Nephron progenitor cell (in vitro differentiated cells): ENCODE measurements around the gene PALLD.

ENCODE experiments used
- DNase-seq: peaks from one replicate; pipeline ENCODE4 v3.0.0; 2021
- H3K27ac Mint-ChIP-seq: 2 replicates; pipeline ENCODE4 v1.8.0; 2021; ENCODE audit warnings: mild to moderate bottlenecking, moderate library complexity, mixed read lengths
- H3K27me3 Mint-ChIP-seq: 2 replicates; pipeline ENCODE4 v1.8.0; 2021; ENCODE audit warnings: mild to moderate bottlenecking, low read depth, mixed read lengths; ENCODE audit not compliant: poor library complexity
- H3K36me3 Mint-ChIP-seq: 2 replicates; pipeline ENCODE4 v1.8.0; 2021; ENCODE audit warnings: low read depth, mixed read lengths
- H3K4me1 Mint-ChIP-seq: 2 replicates; pipeline ENCODE4 v1.8.0; 2021; ENCODE audit warnings: mixed read lengths
- H3K4me3 Mint-ChIP-seq: 2 replicates; pipeline ENCODE4 v1.8.0; 2021; ENCODE audit warnings: mild to moderate bottlenecking, moderate library complexity, mixed read lengths
- H3K9me3 Mint-ChIP-seq: 2 replicates; pipeline ENCODE4 v1.8.0; 2021; ENCODE audit warnings: mild to moderate bottlenecking, moderate library complexity, mixed read lengths
- CTCF ChIP-seq: fragments of 200-600 bp; sonication (generic); IDR thresholded peaks from 2 replicates; pipeline ENCODE4 v1.5.0; 2021; ENCODE audit warnings: antibody characterized with exemption

Gene PALLD

GRCh38 chr4:168461821-168462220 lies 35.0 kb upstream of the PALLD start:
- Mint-ChIP-seq H3K36me3 (no peaks in the 10 kb centered on the region), H3K27ac (no peak overlapping the region), H3K9me3 (peaks cover 4% of the 10 kb centered on the region), H3K27me3 (peaks cover 3% of the 10 kb centered on the region), H3K4me3 (no peak overlapping the region), H3K4me1 (no peaks in the 10 kb centered on the region)
- no peak for TF ChIP-seq CTCF
- no peak for DNase-seq

DNA sequence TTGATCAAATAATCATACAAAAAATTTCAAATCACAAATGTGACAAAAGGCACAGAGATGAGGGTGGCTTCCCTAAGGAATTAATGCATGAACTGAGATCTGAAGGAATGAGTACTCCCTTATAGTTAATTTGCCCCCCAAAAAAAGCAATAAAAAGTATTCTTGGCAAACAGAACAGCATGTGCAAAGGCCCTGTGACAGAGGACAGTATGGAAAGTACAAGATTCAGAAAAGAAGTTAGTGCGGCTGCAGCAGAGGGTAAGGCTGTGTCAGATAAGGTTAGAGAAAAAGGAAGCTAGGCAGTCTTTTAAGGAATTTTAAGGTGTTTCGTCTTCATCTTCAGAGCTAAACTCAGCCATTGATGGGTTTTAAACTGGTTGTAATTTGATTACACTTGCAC lies 23.9 kb upstream of the PALLD start:
- DNase-seq: no peak
- peaks cover 8% of the 10 kb centered on the region for H3K4me1 Mint-ChIP-seq
- H3K36me3 Mint-ChIP-seq: no peaks in the 10 kb centered on the region
- no peak overlapping the region for H3K4me3 Mint-ChIP-seq
- no peak for TF ChIP-seq CTCF
- H3K27ac Mint-ChIP-seq: no peak overlapping the region
- peaks cover 6% of the 10 kb centered on the region for H3K9me3 Mint-ChIP-seq
- H3K27me3 Mint-ChIP-seq: no peaks in the 10 kb centered on the region

GRCh38 chr4:168474660-168475320 lies 22.1 kb upstream of the PALLD start:
- Mint-ChIP-seq H3K4me3 (no peak overlapping the region), H3K27me3 (peaks cover 4% of the 10 kb centered on the region), H3K27ac (peak overlapping the region; percentile 34)

DNA sequence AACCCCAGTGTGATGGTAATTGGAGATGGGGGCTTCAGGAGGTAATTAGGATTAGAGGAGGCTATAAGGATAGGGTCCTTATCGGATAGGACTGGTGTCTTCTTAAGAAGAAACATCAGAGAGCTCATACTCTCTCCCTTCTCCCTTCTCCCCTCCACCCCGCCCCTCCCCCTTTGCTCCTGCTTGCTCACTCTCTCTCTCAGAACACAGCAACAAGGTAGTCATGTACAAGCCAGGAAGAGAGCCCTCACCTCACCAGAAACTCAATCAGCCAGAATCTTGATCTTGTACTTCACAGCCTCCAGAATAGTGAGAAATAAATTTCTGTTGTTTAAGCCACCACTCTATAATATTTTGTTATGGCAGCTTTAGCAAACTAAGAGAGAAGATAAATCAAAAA lies 21.1 kb upstream of the PALLD start:
- Mint-ChIP-seq H3K4me3 (no peak overlapping the region), H3K27me3 (peaks cover 12% of the 10 kb centered on the region), H3K36me3 (no peaks in the 10 kb centered on the region), H3K27ac (no peak overlapping the region), H3K9me3 (no peaks in the 10 kb centered on the region), H3K4me1 (peaks cover 15% of the 10 kb centered on the region)
- no peak for TF ChIP-seq CTCF
- DNase-seq: peak; percentile 26

More at GRCh38 chr4:168474660-168475320, 22.1 kb upstream of the PALLD start:
- no peak for DNase-seq
- H3K9me3 Mint-ChIP-seq: no peaks in the 10 kb centered on the region
- no peak for TF ChIP-seq CTCF
- no peaks in the 10 kb centered on the region for H3K36me3 Mint-ChIP-seq
- peaks cover 8% of the 10 kb centered on the region for H3K4me1 Mint-ChIP-seq

- no peak for DNase-seq
- Mint-ChIP-seq H3K9me3 (no peaks in the 10 kb centered on the region), H3K36me3 (no peaks in the 10 kb centered on the region), H3K27me3 (peaks cover 12% of the 10 kb centered on the region), H3K4me1 (peaks cover 19% of the 10 kb centered on the region), H3K27ac (no peak overlapping the region), H3K4me3 (peak overlapping the region; percentile 12)
- TF ChIP-seq CTCF: no peak
Measured at GRCh38 chr4:168478868-168479267, 18.0 kb upstream of the PALLD start.

DNA sequence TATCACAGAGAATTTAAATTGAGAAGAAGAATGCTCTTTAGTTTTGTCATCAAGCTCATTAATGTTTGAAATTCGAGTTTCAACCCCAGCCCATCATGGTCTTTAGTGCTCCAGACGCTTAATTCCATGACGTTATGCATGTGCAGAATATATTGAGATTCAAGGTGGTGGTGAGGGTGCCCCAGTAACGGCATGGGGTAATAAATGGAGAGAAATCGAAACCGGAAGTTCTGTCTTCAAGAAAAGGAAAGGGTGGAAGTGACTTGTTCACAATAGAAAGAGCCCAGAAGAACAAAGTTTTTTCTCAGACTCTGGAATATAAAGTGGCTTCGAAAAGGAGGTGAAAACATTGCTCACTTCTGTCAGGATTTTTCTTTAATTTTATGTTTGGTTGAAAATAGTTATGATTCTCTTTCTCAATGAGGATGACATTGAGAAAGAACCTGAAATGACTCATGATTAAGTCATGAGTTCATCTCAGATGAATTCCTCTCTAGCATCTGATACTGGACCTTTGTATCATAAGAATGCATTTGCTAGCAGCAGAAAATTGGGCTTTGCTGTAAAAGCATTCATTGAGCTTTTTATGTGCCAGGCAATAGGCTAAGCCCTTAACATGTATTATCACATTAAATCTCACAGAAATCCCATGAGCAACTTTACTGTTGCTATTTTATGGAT lies 15.8 kb upstream of the PALLD start:
- Mint-ChIP-seq H3K27me3 (peaks cover 12% of the 10 kb centered on the region), H3K27ac (no peak overlapping the region), H3K4me3 (peak overlapping the region; percentile 89), H3K9me3 (no peaks in the 10 kb centered on the region), H3K4me1 (peaks cover 20% of the 10 kb centered on the region), H3K36me3 (no peaks in the 10 kb centered on the region)
- TF ChIP-seq CTCF: no peak
- no peak for DNase-seq
